H9 (cell line): ENCODE data around the gene PUM1. TPM values are rescaled to one million over a fixed set of nuclear protein-coding genes. Genes with fewer than 3 reads are reported as not detected.

ENCODE experiments used
- DNase-seq: peaks from one replicate; pipeline ENCODE4 v3.0.0-alpha.2; 2017
- H2AFZ ChIP-seq: one replicate; pipeline ENCODE4 v1.6.1; 2013; ENCODE audit warnings: mild to moderate bottlenecking, low read length, control low read depth, moderate library complexity
- H2AK5ac ChIP-seq: 2 replicates; pipeline ENCODE4 v1.6.1; 2013; ENCODE audit warnings: low read length, control low read depth, mixed read lengths; ENCODE audit not compliant: insufficient read length
- H2BK120ac ChIP-seq: one replicate; pipeline ENCODE4 v1.6.1; 2013; ENCODE audit warnings: low read depth, mild to moderate bottlenecking, low read length, control low read depth, inconsistent platforms; ENCODE audit not compliant: poor library complexity, severe bottlenecking
- H2BK12ac ChIP-seq: 2 replicates; pipeline ENCODE4 v1.6.1; 2013; ENCODE audit warnings: low read length, control low read depth, mixed read lengths, low read depth; ENCODE audit not compliant: insufficient read length
- H2BK15ac ChIP-seq: 2 replicates; pipeline ENCODE4 v1.6.1; 2013; ENCODE audit warnings: low read depth, low read length, control low read depth
- H2BK20ac ChIP-seq: one replicate; pipeline ENCODE4 v1.6.1; 2013; ENCODE audit warnings: low read depth, mild to moderate bottlenecking, low read length, control low read depth, inconsistent platforms; ENCODE audit not compliant: poor library complexity, severe bottlenecking
- H2BK5ac ChIP-seq: 2 replicates; pipeline ENCODE4 v1.6.1; 2013; ENCODE audit warnings: low read length, control low read depth, mixed read lengths; ENCODE audit not compliant: insufficient read length
- H3K14ac ChIP-seq: 2 replicates; pipeline ENCODE4 v1.6.1; 2013; ENCODE audit warnings: low read length, control low read depth; ENCODE audit not compliant: insufficient read depth
- H3K18ac ChIP-seq: 2 replicates; pipeline ENCODE4 v1.6.1; 2013; ENCODE audit warnings: low read depth, mild to moderate bottlenecking, mixed read lengths, low read length, control low read depth; ENCODE audit not compliant: insufficient read length
- H3K23ac ChIP-seq: 2 replicates; pipeline ENCODE4 v1.6.1; 2013; ENCODE audit warnings: low read length, control low read depth, mixed read lengths, low read depth; ENCODE audit not compliant: insufficient read length
- H3K23me2 ChIP-seq: 2 replicates; pipeline ENCODE4 v1.6.1; 2013; ENCODE audit warnings: low read depth, mild to moderate bottlenecking, mixed read lengths, low read length, control low read depth; ENCODE audit not compliant: insufficient read length, poor library complexity, severe bottlenecking
- H3K27ac ChIP-seq: 2 replicates; pipeline ENCODE4 v1.5.1; 2013; ENCODE audit warnings: low read length, control low read depth, mixed read lengths, low read depth; ENCODE audit not compliant: insufficient read length
- H3K27me3 ChIP-seq: 2 replicates; pipeline ENCODE4 v1.6.1; 2013; ENCODE audit warnings: low read length, control low read depth, inconsistent platforms; ENCODE audit not compliant: insufficient read depth
- H3K4ac ChIP-seq: 2 replicates; pipeline ENCODE4 v1.6.1; 2013; ENCODE audit warnings: low read depth, mild to moderate bottlenecking, control low read depth, inconsistent platforms, low read length, moderate library complexity
- H3K4me1 ChIP-seq: 2 replicates; pipeline ENCODE4 v1.6.1; 2013; ENCODE audit warnings: low read length, control low read depth, inconsistent platforms; ENCODE audit not compliant: insufficient read depth
- H3K4me2 ChIP-seq: 2 replicates; pipeline ENCODE4 v1.6.1; 2013; ENCODE audit warnings: low read length, control low read depth, mixed read lengths; ENCODE audit not compliant: insufficient read length, insufficient read depth
- H3K56ac ChIP-seq: 2 replicates; pipeline ENCODE4 v1.6.1; 2013; ENCODE audit warnings: low read depth, mild to moderate bottlenecking, mixed read lengths, low read length, control low read depth; ENCODE audit not compliant: insufficient read length
- H3K79me1 ChIP-seq: 2 replicates; pipeline ENCODE4 v1.6.1; 2013; ENCODE audit warnings: low read depth, mild to moderate bottlenecking, moderate library complexity, low read length, control low read depth, inconsistent platforms; ENCODE audit not compliant: insufficient read depth, poor library complexity, severe bottlenecking
- H3K79me2 ChIP-seq: 2 replicates; pipeline ENCODE4 v1.6.1; 2013; ENCODE audit warnings: low read length, control low read depth, inconsistent platforms; ENCODE audit not compliant: insufficient read depth
- H3K9ac ChIP-seq: 2 replicates; pipeline ENCODE4 v1.6.1; 2013; ENCODE audit warnings: low read length, control low read depth, mixed read lengths; ENCODE audit not compliant: insufficient read length; ENCODE audit errors: extremely low read depth
- H3K9me3 ChIP-seq: one replicate; pipeline ENCODE4 v1.6.1; 2013; ENCODE audit warnings: low read depth, low read length, inconsistent platforms; ENCODE audit not compliant: control insufficient read depth
- H3T11ph ChIP-seq: one replicate; pipeline ENCODE4 v1.6.1; 2013; ENCODE audit warnings: mild to moderate bottlenecking, low read length, control low read depth, inconsistent platforms
- H4K20me1 ChIP-seq: one replicate; pipeline ENCODE4 v1.6.1; 2013; ENCODE audit not compliant: control insufficient read depth, insufficient read length, insufficient read depth
- H4K5ac ChIP-seq: 2 replicates; pipeline ENCODE4 v1.6.1; 2013; ENCODE audit warnings: low read depth, mild to moderate bottlenecking, mixed read lengths, low read length, control low read depth; ENCODE audit not compliant: insufficient read length
- H4K8ac ChIP-seq: replicated peaks from 2 replicates; pipeline ENCODE4 v1.6.1; 2013; ENCODE audit warnings: low read length, control low read depth, mixed read lengths, low read depth; ENCODE audit not compliant: insufficient read length
- H4K91ac ChIP-seq: 2 replicates; pipeline ENCODE4 v1.6.1; 2013; ENCODE audit warnings: low read depth, mild to moderate bottlenecking, moderate library complexity, mixed read lengths, low read length, control low read depth; ENCODE audit not compliant: insufficient read length
- H3K27ac Mint-ChIP-seq, 3 experiments: 2 replicates in 2 of 3; 3 replicates in 1 of 3; pipeline ENCODE4 v1.8.0; 2020 to 2021; ENCODE audit warnings: mixed read lengths in 3 of 3, mild to moderate bottlenecking in 1 of 3, moderate library complexity in 1 of 3
- H3K27me3 Mint-ChIP-seq: 2 replicates; pipeline ENCODE4 v1.8.0; 2021; ENCODE audit warnings: low read depth, mild to moderate bottlenecking, moderate library complexity, mixed read lengths
- H3K36me3 Mint-ChIP-seq, 3 experiments: 2 replicates in 2 of 3; 3 replicates in 1 of 3; pipeline ENCODE4 v1.8.0; 2020 to 2021; ENCODE audit warnings: low read depth in 3 of 3, mixed read lengths in 3 of 3; ENCODE audit not compliant: insufficient read depth in 1 of 3
- H3K4me1 Mint-ChIP-seq, 2 experiments: 2 replicates each; pipeline ENCODE4 v1.8.0; 2020; ENCODE audit warnings: mixed read lengths in 2 of 2
- H3K4me3 Mint-ChIP-seq, 2 experiments: 2 replicates in 1 of 2; 3 replicates in 1 of 2; pipeline ENCODE4 v1.8.0; 2020 to 2021; ENCODE audit warnings: mild to moderate bottlenecking in 2 of 2, mixed read lengths in 2 of 2, moderate library complexity in 1 of 2
- H3K9me3 Mint-ChIP-seq, 2 experiments: 2 replicates in 1 of 2; 3 replicates in 1 of 2; pipeline ENCODE4 v1.8.0; 2020; ENCODE audit warnings: mild to moderate bottlenecking in 2 of 2, mixed read lengths in 2 of 2, moderate library complexity in 1 of 2
- total RNA-seq: library from RNA; stranded (reverse); gene quantifications from 2 replicates; pipeline ENCODE4 v1.2.1, GENCODE V29; 2021
- TF ChIP-seq, protein P1 (sequence below): fragments of 200-600 bp; sonication (generic); conservative IDR thresholded peaks from 3 replicates; pipeline ENCODE4 v1.8.0; 2021; ENCODE audit warnings: antibody characterized with exemption, mild to moderate bottlenecking

Gene PUM1
- total RNA-seq, 1 experiment from 2014 or later: 164 TPM

DNA sequence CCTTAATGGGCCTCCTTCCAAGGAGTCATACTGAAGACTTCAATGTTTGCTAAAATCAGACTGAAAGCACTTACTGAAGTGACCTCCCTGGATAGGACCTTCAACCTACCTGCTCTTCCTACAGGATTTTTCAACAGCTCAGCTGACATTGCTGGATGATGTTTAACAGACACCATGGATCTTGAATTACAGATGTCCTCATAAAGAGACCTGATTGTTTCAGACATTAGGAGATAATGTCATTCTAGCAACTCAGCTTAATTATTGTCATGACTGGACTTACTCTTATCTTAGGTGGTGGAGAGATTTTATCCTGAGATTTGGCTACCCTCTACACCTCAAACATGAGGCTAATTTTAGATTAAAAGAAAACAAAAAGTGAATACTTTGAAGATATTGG lies 83.1 kb downstream of the PUM1 start:
- Histone ChIP-seq H3T11ph (no peak overlapping the region), H3K23me2 (no peaks in the 10 kb centered on the region), H3K27me3 (no peaks in the 10 kb centered on the region), H3K79me2 (peaks cover 3% of the 10 kb centered on the region; the same call in 1 of the 2 replicates), H3K27ac (no peak overlapping the region), H2BK5ac (no peak overlapping the region), H3K23ac (no peak overlapping the region), H3K56ac (no peak overlapping the region), H3K9me3 (no peaks in the 10 kb centered on the region), H2BK15ac (no peak overlapping the region), H4K8ac (no peak overlapping the region), H2BK12ac (no peak overlapping the region), H3K4me2 (no peak overlapping the region), H2AK5ac (no peak overlapping the region), H3K4me1 (no peaks in the 10 kb centered on the region), H3K14ac (no peak overlapping the region), H2AFZ (no peak overlapping the region), H3K9ac (no peak overlapping the region), H4K5ac (no peak overlapping the region), H4K20me1 (no peaks in the 10 kb centered on the region), H3K18ac (no peak overlapping the region), H4K91ac (no peak overlapping the region), H3K79me1 (peaks cover 12% of the 10 kb centered on the region), H2BK120ac (no peak overlapping the region), H2BK20ac (no peak overlapping the region), H3K4ac (no peak overlapping the region)
- TF ChIP-seq, protein P1, sequence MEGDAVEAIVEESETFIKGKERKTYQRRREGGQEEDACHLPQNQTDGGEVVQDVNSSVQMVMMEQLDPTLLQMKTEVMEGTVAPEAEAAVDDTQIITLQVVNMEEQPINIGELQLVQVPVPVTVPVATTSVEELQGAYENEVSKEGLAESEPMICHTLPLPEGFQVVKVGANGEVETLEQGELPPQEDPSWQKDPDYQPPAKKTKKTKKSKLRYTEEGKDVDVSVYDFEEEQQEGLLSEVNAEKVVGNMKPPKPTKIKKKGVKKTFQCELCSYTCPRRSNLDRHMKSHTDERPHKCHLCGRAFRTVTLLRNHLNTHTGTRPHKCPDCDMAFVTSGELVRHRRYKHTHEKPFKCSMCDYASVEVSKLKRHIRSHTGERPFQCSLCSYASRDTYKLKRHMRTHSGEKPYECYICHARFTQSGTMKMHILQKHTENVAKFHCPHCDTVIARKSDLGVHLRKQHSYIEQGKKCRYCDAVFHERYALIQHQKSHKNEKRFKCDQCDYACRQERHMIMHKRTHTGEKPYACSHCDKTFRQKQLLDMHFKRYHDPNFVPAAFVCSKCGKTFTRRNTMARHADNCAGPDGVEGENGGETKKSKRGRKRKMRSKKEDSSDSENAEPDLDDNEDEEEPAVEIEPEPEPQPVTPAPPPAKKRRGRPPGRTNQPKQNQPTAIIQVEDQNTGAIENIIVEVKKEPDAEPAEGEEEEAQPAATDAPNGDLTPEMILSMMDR: no peak
- no peak for DNase-seq
- peaks cover 17 to 52% (median 41%) of the 10 kb centered on the region in 3 experiments; a peak in 6 of 7 replicates for H3K36me3 Mint-ChIP-seq
- no peak overlapping the region for H3K4me3 Mint-ChIP-seq
- no peaks in the 10 kb centered on the region for H3K9me3 Mint-ChIP-seq
- H3K27ac Mint-ChIP-seq: peak overlapping the region in 1 of 3 experiments; percentile 35; a peak in 2 of 7 replicates
- H3K4me1 Mint-ChIP-seq: peaks cover 23 to 24% of the 10 kb centered on the region in 2 experiments
- H3K27me3 Mint-ChIP-seq: no peaks in the 10 kb centered on the region
